ENCODE measurements around the gene CAMTA1. TPM values are rescaled to one million over a fixed set of nuclear protein-coding genes. Genes with fewer than 3 reads are reported as not detected.

CAMTA1 gene
- total and polyA plus RNA-seq, 12 donors: 123 to 265 (median 142) TPM

DNA sequence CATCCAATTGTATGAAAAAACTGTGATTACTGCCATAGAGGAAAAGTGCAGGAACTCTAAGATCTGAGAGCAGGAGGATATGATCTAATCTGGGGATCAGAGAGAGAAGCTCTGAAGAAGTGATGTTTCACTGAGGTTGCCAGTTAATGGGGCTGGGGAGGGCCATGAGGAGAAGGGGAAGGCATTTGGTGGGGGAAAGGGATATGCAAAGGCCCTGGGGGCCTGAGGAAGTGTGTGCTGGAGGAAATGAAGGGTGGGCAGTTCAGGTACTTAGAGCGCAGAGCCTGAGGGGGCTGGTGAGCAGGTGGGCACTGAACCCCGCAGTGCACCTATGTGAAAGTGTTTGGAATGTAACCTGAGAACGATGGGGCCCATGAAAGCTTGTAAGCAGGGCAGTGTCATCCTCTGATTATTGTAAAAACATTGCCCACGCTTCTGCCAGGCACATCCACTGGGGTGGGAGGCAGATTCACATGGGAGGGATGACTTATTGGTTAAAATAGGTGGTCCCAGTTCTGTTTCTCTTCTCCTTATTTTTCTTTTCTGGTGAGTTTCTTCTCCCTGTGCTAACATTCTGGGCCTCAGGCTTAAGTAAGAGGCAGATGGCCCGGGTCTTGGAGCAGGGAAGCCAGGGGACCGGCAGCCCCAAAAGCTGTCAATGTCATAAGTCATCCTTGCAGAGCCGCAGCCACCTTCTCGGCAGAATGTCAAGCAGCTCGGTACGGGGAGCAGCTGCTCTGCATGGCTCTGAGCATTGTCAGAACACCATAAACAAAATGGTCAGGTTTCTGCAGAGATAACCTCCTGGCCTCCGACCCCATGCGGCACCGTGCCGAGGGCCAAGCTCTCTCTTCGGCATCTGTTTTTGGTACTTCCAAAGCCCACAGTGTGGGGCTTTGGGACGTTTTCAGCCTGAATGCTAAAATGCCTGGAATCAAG is 493.8 kb downstream of the CAMTA1 start:
- no peak for ATAC-seq
- no peak for DNase-seq
- Histone ChIP-seq H3K27me3 (peaks cover 0 to 18% (median 4%) of the 10 kb centered on the region in 7 donors), H3K9me3 (peaks cover 0 to 23% (median 7%) of the 10 kb centered on the region in 11 donors), H3K27ac (no peak overlapping the region), H3K4me3 (no peak overlapping the region), H3K4me1 (no peaks in the 10 kb centered on the region), H3K36me3 (no peaks in the 10 kb centered on the region)
- intact Hi-C loops (cut with DNase I): no loop called here
- WGBS, 2 donors: 56 to 59% methylated on average over 16 of the region's 16 CpGs
- TF ChIP-seq, protein P1, sequence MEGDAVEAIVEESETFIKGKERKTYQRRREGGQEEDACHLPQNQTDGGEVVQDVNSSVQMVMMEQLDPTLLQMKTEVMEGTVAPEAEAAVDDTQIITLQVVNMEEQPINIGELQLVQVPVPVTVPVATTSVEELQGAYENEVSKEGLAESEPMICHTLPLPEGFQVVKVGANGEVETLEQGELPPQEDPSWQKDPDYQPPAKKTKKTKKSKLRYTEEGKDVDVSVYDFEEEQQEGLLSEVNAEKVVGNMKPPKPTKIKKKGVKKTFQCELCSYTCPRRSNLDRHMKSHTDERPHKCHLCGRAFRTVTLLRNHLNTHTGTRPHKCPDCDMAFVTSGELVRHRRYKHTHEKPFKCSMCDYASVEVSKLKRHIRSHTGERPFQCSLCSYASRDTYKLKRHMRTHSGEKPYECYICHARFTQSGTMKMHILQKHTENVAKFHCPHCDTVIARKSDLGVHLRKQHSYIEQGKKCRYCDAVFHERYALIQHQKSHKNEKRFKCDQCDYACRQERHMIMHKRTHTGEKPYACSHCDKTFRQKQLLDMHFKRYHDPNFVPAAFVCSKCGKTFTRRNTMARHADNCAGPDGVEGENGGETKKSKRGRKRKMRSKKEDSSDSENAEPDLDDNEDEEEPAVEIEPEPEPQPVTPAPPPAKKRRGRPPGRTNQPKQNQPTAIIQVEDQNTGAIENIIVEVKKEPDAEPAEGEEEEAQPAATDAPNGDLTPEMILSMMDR (IDR thresholded peaks at IDR 0.05): no peak

DNA sequence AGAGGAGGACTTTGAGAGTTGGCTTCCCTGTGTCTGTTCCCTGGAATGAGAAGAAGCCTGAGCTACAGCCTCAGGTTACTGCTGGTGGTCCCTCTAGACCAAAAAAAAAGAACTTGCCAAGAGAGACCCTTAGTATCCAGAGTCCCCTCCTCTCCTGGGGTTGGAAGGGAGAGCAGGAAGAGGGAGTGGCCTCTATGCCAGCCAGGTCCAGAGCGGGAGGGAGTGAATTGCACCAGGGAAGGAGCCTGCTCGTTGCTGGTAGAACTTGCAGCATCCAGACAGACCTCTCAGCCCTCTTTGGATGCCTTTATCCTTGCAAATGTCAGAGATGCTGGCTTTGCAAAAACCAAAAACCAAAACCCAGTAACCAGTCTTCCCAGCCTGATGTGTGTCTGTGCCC is 494.5 kb downstream of the CAMTA1 start:
- no peak overlapping the region for H3K4me3 ChIP-seq
- peaks cover 0 to 23% (median 7%) of the 10 kb centered on the region in 11 donors for H3K9me3 ChIP-seq
- TF ChIP-seq, protein P1 (IDR thresholded peaks at IDR 0.05): no peak
- H3K27me3 ChIP-seq: peaks cover 0 to 18% (median 4%) of the 10 kb centered on the region in 7 donors
- H3K36me3 ChIP-seq: no peaks in the 10 kb centered on the region
- intact Hi-C loops (cut with DNase I): no loop called here
- DNase-seq (no peak), ATAC-seq (no peak)
- no peak overlapping the region for H3K27ac ChIP-seq
- 43 to 48% methylated on average over 2 of the region's 2 CpGs for WGBS, 2 donors
- no peaks in the 10 kb centered on the region for H3K4me1 ChIP-seq

DNA sequence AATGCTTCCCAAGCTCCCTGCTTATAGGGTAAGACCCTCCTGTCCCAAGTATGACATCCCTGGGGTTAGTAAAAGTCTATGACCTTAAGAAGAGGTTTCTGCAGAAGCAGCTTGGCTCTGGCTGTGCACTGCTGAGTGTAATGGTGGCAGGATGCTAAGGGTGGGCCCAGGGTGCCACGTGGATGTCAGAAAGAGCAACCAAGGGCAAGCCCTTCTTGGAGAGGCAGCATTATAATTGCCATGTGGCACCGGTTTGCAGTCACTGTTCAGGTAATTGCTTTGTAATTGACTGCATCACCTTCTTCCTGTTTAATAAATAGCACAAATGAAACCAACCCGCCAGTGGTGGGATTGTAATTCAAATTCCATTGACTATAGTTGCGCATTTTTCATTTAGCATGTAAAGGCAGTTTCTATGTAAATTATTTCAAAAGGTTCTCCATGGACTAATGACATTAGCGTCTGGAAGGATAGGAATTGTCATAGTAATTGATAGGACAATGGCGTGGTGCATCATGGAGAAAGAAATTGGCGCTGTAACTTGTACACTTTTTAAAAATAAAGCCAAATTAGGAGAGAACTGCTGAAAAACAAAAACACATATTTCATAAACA is 495.2 kb downstream of the CAMTA1 start:
- intact Hi-C loops (cut with DNase I): no loop called here
- no peak for ATAC-seq
- Histone ChIP-seq H3K9me3 (peaks cover 0 to 21% (median 7%) of the 10 kb centered on the region in 11 donors), H3K4me1 (no peaks in the 10 kb centered on the region), H3K36me3 (no peaks in the 10 kb centered on the region), H3K27ac (no peak overlapping the region), H3K4me3 (no peak overlapping the region), H3K27me3 (peaks cover 0 to 18% (median 4%) of the 10 kb centered on the region in 7 donors)
- TF ChIP-seq, protein P1 (IDR thresholded peaks at IDR 0.05): no peak
- DNase-seq: no peak
- WGBS, 2 donors: 75 to 76% methylated on average over 7 of the region's 7 CpGs

DNA sequence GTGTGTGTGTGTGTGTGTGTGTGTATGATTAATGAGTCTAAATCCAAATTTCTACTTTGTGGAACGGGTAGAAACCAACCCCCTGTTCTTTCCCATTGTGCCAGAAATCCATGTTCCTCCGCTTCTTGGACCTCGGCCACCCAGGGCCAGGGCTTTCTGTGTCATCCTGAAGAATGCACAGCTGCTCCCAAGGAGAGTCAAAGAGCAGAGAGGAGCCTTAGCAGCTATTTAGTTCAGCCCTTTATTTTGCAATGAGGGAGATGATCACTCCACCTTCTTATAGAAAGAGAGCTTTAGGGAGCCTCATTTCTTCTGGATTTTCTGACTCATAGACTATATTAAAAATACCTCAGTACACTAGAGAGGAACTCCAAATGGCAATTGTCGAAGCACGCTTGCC is 496.6 kb downstream of the CAMTA1 start:
- 78 to 88% methylated on average over 5 of the region's 5 CpGs for whole genome bisulfite sequencing, 2 donors
- ATAC-seq: peak in 1 of 8 donors; percentile 22

More for the DNA sequence above, 496.6 kb downstream of the CAMTA1 start:
- H3K9me3 ChIP-seq: peaks cover 0 to 14% (median 4%) of the 10 kb centered on the region in 11 donors
- no peak for DNase-seq
- TF ChIP-seq, protein P1 (IDR thresholded peaks at IDR 0.05): no peak
- H3K4me1 ChIP-seq: no peaks in the 10 kb centered on the region
- H3K27me3 ChIP-seq: peaks cover 0 to 18% (median 4%) of the 10 kb centered on the region in 7 donors
- H3K27ac ChIP-seq: no peak overlapping the region
- H3K4me3 ChIP-seq: no peak overlapping the region
- intact Hi-C loops (cut with DNase I): loop anchor here in 1 of 10 donors (1.0 kb wide), 1 partner anchor 18 kb away; no protein-coding TSS in a partner anchor
- H3K36me3 ChIP-seq: no peaks in the 10 kb centered on the region
